Activated CD4-positive, alpha-beta T cell treated with anti-CD3 and anti-CD28 coated beads for 4 hours (primary cell): Measurements from ENCODE around the gene ITGB3.
"Not testable (repeated sequence)": the region's sequence is repeated elsewhere in the genome, so short reads cannot be mapped to it uniquely, and the experiment has no call there.

Experiments used
- DNase-seq, 2 donors: peaks; one replicate each; pipeline ENCODE4 v3.0.0-alpha.2; 2020

ITGB3 gene

GRCh38 chr17:47253541-47254402 is at the start of gene ITGB3:
Gene ITGB3, plus strand, starts transcription at chr17:47253827. Its CDS starts 35 bp downstream, at chr17:47253862.
- peak; percentile 54 to 57 for DNase-seq

GRCh38 chr17:47203984-47204721 is 49.5 kb upstream of the ITGB3 start:
- peak; percentile 45 to 49 for DNase-seq

- peak; percentile 20 to 26 for DNase-seq
Measured at GRCh38 chr17:47204722-47205418, 48.8 kb upstream of the ITGB3 start.

- DNase-seq = peak; percentile 56 to 64
Measured at GRCh38 chr17:47205419-47205963, 48.1 kb upstream of the ITGB3 start.

- DNase-seq = no peak
Measured at GRCh38 chr17:47207143-47208067, 46.2 kb upstream of the ITGB3 start.

- DNase-seq = no peak
Measured at GRCh38 chr17:47208744-47209488, 44.7 kb upstream of the ITGB3 start, which contains the start of gene MYL4. Gene MYL4, plus strand, starts transcription at chr17:47209348. Its CDS starts 75 bp downstream, at chr17:47209423.

GRCh38 chr17:47209499-47209898 is 44.1 kb upstream of the ITGB3 start:
- no peak for DNase-seq

- no peak for DNase-seq
Measured at GRCh38 chr17:47210105-47210504, 43.5 kb upstream of the ITGB3 start.

GRCh38 chr17:47210779-47211178 is 42.8 kb upstream of the ITGB3 start:
- DNase-seq = no peak

- DNase-seq = no peak
Measured at GRCh38 chr17:47212458-47212857, 41.2 kb upstream of the ITGB3 start.

- DNase-seq = no peak
Measured at GRCh38 chr17:47213540-47213939, 40.1 kb upstream of the ITGB3 start.

GRCh38 chr17:47214931-47215330 is 38.7 kb upstream of the ITGB3 start:
- DNase-seq = no peak

GRCh38 chr17:47216821-47217220 is 36.8 kb upstream of the ITGB3 start:
- not testable (repeated sequence) for DNase-seq

GRCh38 chr17:47217279-47217678 is 36.3 kb upstream of the ITGB3 start:
- DNase-seq = not testable (repeated sequence)

- no peak for DNase-seq
Measured at GRCh38 chr17:47218896-47219430, 34.7 kb upstream of the ITGB3 start.

- no peak for DNase-seq
Measured at GRCh38 chr17:47219621-47220475, 33.8 kb upstream of the ITGB3 start.

GRCh38 chr17:47220531-47220999 is 33.1 kb upstream of the ITGB3 start:
- no peak for DNase-seq

- DNase-seq = no peak
Measured at GRCh38 chr17:47221154-47221553, 32.5 kb upstream of the ITGB3 start.

- no peak for DNase-seq
Measured at GRCh38 chr17:47222047-47222446, 31.6 kb upstream of the ITGB3 start.

GRCh38 chr17:47223007-47223406 is 30.6 kb upstream of the ITGB3 start:
- no peak for DNase-seq
